GM21619 (cell line): ENCODE measurements around the gene MEF2A.

Experiments
- ATAC-seq: cut with Tn5 transposase; IDR thresholded peaks from one replicate; pipeline ENCODE4 v1.9.1; 2021; ENCODE audit not compliant: unreplicated experiment

MEF2A gene

GRCh38 chr15:99605490-99605931, 39.7 kb downstream of the MEF2A start:
- ATAC-seq: no peak

GRCh38 chr15:99605990-99606389, 40.2 kb downstream of the MEF2A start:
- ATAC-seq: no peak

GRCh38 chr15:99606646-99607045, 40.9 kb downstream of the MEF2A start:
- no peak for ATAC-seq

GRCh38 chr15:99613481-99613880, 47.7 kb downstream of the MEF2A start:
- no peak for ATAC-seq

GRCh38 chr15:99613887-99614647, 48.3 kb downstream of the MEF2A start:
- peak; percentile 28 for ATAC-seq

- peak; percentile 47 for ATAC-seq
Measured at GRCh38 chr15:99614749-99615288, 49.0 kb downstream of the MEF2A start.

GRCh38 chr15:99615460-99615859, 49.7 kb downstream of the MEF2A start:
- ATAC-seq: no peak

GRCh38 chr15:99616129-99616528, 50.3 kb downstream of the MEF2A start:
- ATAC-seq: no peak

- no peak for ATAC-seq
Measured at GRCh38 chr15:99616773-99617342, 51.1 kb downstream of the MEF2A start.

- no peak for ATAC-seq
Measured at GRCh38 chr15:99618941-99619411, 53.2 kb downstream of the MEF2A start.

- no peak for ATAC-seq
Measured at GRCh38 chr15:99619712-99620111, 53.9 kb downstream of the MEF2A start.

- ATAC-seq: no peak
Measured at GRCh38 chr15:99620178-99620577, 54.4 kb downstream of the MEF2A start.

GRCh38 chr15:99621767-99622166, 56.0 kb downstream of the MEF2A start:
- ATAC-seq: no peak

GRCh38 chr15:99628374-99629001, 62.7 kb downstream of the MEF2A start:
- no peak for ATAC-seq

- no peak for ATAC-seq
Measured at GRCh38 chr15:99630607-99631131, 64.9 kb downstream of the MEF2A start.

GRCh38 chr15:99631255-99631654, 65.5 kb downstream of the MEF2A start:
- ATAC-seq: peak; percentile 94

- no peak for ATAC-seq
Measured at GRCh38 chr15:99632521-99632920, 66.7 kb downstream of the MEF2A start.

GRCh38 chr15:99633655-99634054, 67.9 kb downstream of the MEF2A start:
- ATAC-seq: no peak

GRCh38 chr15:99634576-99634975, 68.8 kb downstream of the MEF2A start:
- no peak for ATAC-seq

GRCh38 chr15:99635145-99635544, 69.4 kb downstream of the MEF2A start:
- no peak for ATAC-seq

- peak; percentile 60 for ATAC-seq
Measured at GRCh38 chr15:99635794-99636193, 70.0 kb downstream of the MEF2A start.
